PC-3 (cell line): ENCODE results near the gene PCID2. TPM values are rescaled to one million over a fixed set of nuclear protein-coding genes. Genes with fewer than 3 reads are reported as not detected.

Experiments used
- ATAC-seq: fragments of 200-7000 bp; cut with Tn5 transposase; 2 replicates; pipeline ENCODE4 v1.9.1; 2020; ENCODE audit warnings: mild to moderate bottlenecking, moderate library complexity
- BruUV-seq: library from RNA; stranded (reverse); fragments of 400-500 nt; replicated peaks from 2 replicates; lab custom pipeline; 2021; lab: Mats Ljungman, UMichigan
- CTCF ChIA-PET: fragments of 300-600 bp; sonication (Branson Sonifier 250); formaldehyde crosslinking; loops from one replicate; lab custom pipeline; 2022; ENCODE audit warnings: antibody characterized with exemption; lab: Charles Lee
- POLR2A ChIA-PET: fragments of 300-600 bp; sonication (Branson Sonifier 250); formaldehyde crosslinking; loops from one replicate; lab custom pipeline; 2022; ENCODE audit warnings: antibody characterized with exemption; ENCODE audit not compliant: unreplicated experiment; lab: Charles Lee
- DNase-seq: peaks from one replicate; pipeline ENCODE4 v3.0.0-alpha.2; 2015
- H2AFZ ChIP-seq: fragments of 300-600 bp; sonication (generic); 2 replicates; pipeline ENCODE4 v1.6.0; 2016; ENCODE audit warnings: antibody characterized with exemption, low read length
- H3F3A ChIP-seq: fragments of 300-600 bp; sonication (generic); one replicate; pipeline ENCODE4 v1.6.0; 2017; ENCODE audit warnings: antibody characterized with exemption, low read length, control low read depth, mild to moderate bottlenecking; ENCODE audit not compliant: unreplicated experiment
- H3K27ac ChIP-seq: fragments of 300-600 bp; sonication (generic); 2 replicates; pipeline ENCODE4 v1.5.1; 2016; ENCODE audit warnings: mild to moderate bottlenecking, low read length
- H3K27me3 ChIP-seq: fragments of 300-600 bp; sonication (generic); 2 replicates; pipeline ENCODE4 v1.6.1; 2016; ENCODE audit warnings: low read length, mixed read lengths
- H3K36me3 ChIP-seq: fragments of 300-600 bp; sonication (generic); 2 replicates; pipeline ENCODE4 v1.6.1; 2016; ENCODE audit warnings: low read depth, mixed run types, low read length, mixed read lengths
- H3K4me1 ChIP-seq: fragments of 300-600 bp; sonication (generic); 2 replicates; pipeline ENCODE4 v1.5.1; 2016; ENCODE audit warnings: low read length; ENCODE audit not compliant: insufficient read depth
- H3K4me2 ChIP-seq: fragments of 300-600 bp; sonication (generic); 2 replicates; pipeline ENCODE4 v1.6.0; 2016; ENCODE audit warnings: low read length
- H3K4me3 ChIP-seq: fragments of 300-600 bp; sonication (generic); 2 replicates; pipeline ENCODE4 v1.5.1; 2016; ENCODE audit warnings: mild to moderate bottlenecking, low read length, mixed read lengths
- H3K79me2 ChIP-seq: fragments of 300-600 bp; sonication (generic); 2 replicates; pipeline ENCODE4 v1.6.1; 2017; ENCODE audit warnings: low read length, mixed read lengths
- H3K9ac ChIP-seq: fragments of 300-600 bp; sonication (generic); 2 replicates; pipeline ENCODE4 v1.6.0; 2016; ENCODE audit warnings: mild to moderate bottlenecking, low read length
- H3K9me2 ChIP-seq: fragments of 300-600 bp; sonication (generic); replicated peaks from 2 replicates; pipeline ENCODE4 v1.6.1; 2016; ENCODE audit warnings: mixed run types, low read length, mixed read lengths
- H3K9me3 ChIP-seq: fragments of 300-600 bp; sonication (generic); 2 replicates; pipeline ENCODE4 v1.6.1; 2016; ENCODE audit warnings: low read length, mixed read lengths
- H4K20me1 ChIP-seq: fragments of 300-600 bp; sonication (generic); 2 replicates; pipeline ENCODE4 v1.6.1; 2016; ENCODE audit warnings: low read length, mixed read lengths
- EZH2 ChIP-seq: fragments of 300-600 bp; sonication (generic); IDR thresholded peaks from one replicate; pipeline ENCODE4 v1.6.1; 2017; ENCODE audit warnings: antibody characterized with exemption, mild to moderate bottlenecking, low read length; ENCODE audit not compliant: unreplicated experiment
- EZH2phosphoT487 ChIP-seq: fragments of 300-600 bp; sonication (generic); IDR thresholded peaks from 2 replicates; pipeline ENCODE4 v1.6.1; 2018; ENCODE audit warnings: mild to moderate bottlenecking, antibody characterized with exemption, low read length, borderline replicate concordance
- intact Hi-C: fragments of 100-400 bp; cut with micrococcal nuclease; formaldehyde crosslinking; loops from 2 replicates; pipeline ENCODE4 v1.9.0; 2023
- total RNA-seq: library from RNA; depleted of rRNA; stranded (reverse); fragments of >200 nt; gene quantifications from 2 replicates; pipeline ENCODE4 v1.2.3, GENCODE V29; 2014
- TF ChIP-seq, protein P1 (sequence below): fragments of 300-600 bp; sonication (generic); conservative IDR thresholded peaks from 2 replicates; pipeline ENCODE4 v1.5.1; 2017; ENCODE audit warnings: antibody characterized with exemption, low read depth, mild to moderate bottlenecking, low read length

Gene PCID2
- total RNA-seq, 1 experiment from 2014 or later = 39.4 TPM

DNA sequence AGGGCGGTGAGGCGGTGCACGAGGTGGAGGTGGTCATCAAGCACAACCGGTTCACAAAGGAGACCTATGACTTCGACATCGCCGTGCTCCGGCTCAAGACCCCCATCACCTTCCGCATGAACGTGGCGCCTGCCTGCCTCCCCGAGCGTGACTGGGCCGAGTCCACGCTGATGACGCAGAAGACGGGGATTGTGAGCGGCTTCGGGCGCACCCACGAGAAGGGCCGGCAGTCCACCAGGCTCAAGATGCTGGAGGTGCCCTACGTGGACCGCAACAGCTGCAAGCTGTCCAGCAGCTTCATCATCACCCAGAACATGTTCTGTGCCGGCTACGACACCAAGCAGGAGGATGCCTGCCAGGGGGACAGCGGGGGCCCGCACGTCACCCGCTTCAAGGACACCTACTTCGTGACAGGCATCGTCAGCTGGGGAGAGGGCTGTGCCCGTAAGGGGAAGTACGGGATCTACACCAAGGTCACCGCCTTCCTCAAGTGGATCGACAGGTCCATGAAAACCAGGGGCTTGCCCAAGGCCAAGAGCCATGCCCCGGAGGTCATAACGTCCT lies 59.4 kb downstream of the PCID2 start:
- ChIA-PET POLR2A (no interaction called here), CTCF (no interaction called here)
- Histone ChIP-seq H3K9me2 (no peaks in the 10 kb centered on the region), H2AFZ (no peak overlapping the region), H3K9me3 (no peaks in the 10 kb centered on the region), H3K36me3 (no peaks in the 10 kb centered on the region), H3K27me3 (no peaks in the 10 kb centered on the region), H3K79me2 (no peaks in the 10 kb centered on the region), H3K27ac (no peak overlapping the region), H3K9ac (no peak overlapping the region), H3F3A (no peaks in the 10 kb centered on the region), H3K4me3 (no peak overlapping the region), H3K4me2 (no peak overlapping the region), H3K4me1 (peaks cover 12% of the 10 kb centered on the region), H4K20me1 (no peaks in the 10 kb centered on the region)
- no peak for DNase-seq
- TF ChIP-seq EZH2 = no peak
- no peak for TF ChIP-seq EZH2phosphoT487
- TF ChIP-seq, protein P1, sequence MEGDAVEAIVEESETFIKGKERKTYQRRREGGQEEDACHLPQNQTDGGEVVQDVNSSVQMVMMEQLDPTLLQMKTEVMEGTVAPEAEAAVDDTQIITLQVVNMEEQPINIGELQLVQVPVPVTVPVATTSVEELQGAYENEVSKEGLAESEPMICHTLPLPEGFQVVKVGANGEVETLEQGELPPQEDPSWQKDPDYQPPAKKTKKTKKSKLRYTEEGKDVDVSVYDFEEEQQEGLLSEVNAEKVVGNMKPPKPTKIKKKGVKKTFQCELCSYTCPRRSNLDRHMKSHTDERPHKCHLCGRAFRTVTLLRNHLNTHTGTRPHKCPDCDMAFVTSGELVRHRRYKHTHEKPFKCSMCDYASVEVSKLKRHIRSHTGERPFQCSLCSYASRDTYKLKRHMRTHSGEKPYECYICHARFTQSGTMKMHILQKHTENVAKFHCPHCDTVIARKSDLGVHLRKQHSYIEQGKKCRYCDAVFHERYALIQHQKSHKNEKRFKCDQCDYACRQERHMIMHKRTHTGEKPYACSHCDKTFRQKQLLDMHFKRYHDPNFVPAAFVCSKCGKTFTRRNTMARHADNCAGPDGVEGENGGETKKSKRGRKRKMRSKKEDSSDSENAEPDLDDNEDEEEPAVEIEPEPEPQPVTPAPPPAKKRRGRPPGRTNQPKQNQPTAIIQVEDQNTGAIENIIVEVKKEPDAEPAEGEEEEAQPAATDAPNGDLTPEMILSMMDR = no peak
- no peak for ATAC-seq
- intact Hi-C loops = no loop called here
- no TSS peak for BruUV-seq

DNA sequence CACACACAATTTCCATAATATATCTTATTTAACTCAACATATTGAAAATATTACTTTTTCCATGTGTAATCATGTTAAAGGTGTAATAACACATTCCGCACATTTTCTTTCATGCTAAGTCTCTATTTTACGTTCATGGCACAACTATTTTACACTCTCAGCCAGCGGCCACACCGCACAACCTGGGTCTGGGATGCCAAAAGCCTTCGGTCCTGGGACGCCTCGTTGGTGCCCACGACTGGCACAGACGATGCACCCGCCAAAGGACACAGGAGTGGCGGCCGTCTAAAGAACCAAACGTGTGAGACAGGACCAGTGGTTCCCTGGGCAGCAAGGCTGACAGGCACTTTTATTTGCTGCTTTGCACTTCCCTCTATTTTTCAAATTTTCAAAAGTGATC lies 60.1 kb downstream of the PCID2 start:
- H2AFZ ChIP-seq = no peak overlapping the region
- H4K20me1 ChIP-seq = no peaks in the 10 kb centered on the region
- H3K9ac ChIP-seq = no peak overlapping the region
- intact Hi-C loops = no loop called here
- DNase-seq (no peak), ATAC-seq (no peak)
- no peaks in the 10 kb centered on the region for H3K36me3 ChIP-seq
- H3K79me2 ChIP-seq = no peaks in the 10 kb centered on the region
- CTCF ChIA-PET = no interaction called here
- BruUV-seq = no TSS peak
- POLR2A ChIA-PET = no interaction called here
- H3K4me3 ChIP-seq = no peak overlapping the region
- no peaks in the 10 kb centered on the region for H3F3A ChIP-seq
- no peaks in the 10 kb centered on the region for H3K27me3 ChIP-seq
- peaks cover 9% of the 10 kb centered on the region for H3K4me1 ChIP-seq
- no peak overlapping the region for H3K4me2 ChIP-seq
- TF ChIP-seq, protein P1 = no peak
- TF ChIP-seq EZH2phosphoT487 (no peak), EZH2 (no peak)
- no peaks in the 10 kb centered on the region for H3K9me3 ChIP-seq
- H3K27ac ChIP-seq = no peak overlapping the region
- H3K9me2 ChIP-seq = no peaks in the 10 kb centered on the region

DNA sequence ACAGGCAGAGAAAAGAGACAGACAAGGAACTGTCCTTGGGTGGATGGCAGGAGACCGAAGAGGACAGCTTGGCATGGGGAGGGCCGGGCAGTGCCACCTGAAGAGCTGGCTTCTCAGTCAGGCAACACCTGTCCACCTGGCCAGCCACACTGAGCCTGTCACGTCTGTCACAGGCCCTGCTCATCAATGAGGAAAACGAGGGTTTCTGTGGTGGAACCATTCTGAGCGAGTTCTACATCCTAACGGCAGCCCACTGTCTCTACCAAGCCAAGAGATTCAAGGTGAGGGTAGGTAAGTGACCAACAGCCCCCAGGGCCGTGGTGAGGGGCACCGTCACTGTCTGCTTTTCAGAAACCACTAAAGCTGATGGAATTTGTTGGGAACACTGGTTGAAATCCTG lies 61.3 kb downstream of the PCID2 start:
- BruUV-seq = no TSS peak
- no peaks in the 10 kb centered on the region for H3K27me3 ChIP-seq
- no peaks in the 10 kb centered on the region for H3K79me2 ChIP-seq
- no peaks in the 10 kb centered on the region for H3K4me1 ChIP-seq
- ChIA-PET CTCF (no interaction called here), POLR2A (no interaction called here)
- H3F3A ChIP-seq = no peaks in the 10 kb centered on the region
- H3K9me3 ChIP-seq = no peaks in the 10 kb centered on the region
- TF ChIP-seq, protein P1 = no peak
- TF ChIP-seq EZH2phosphoT487 (no peak), EZH2 (no peak)
- H2AFZ ChIP-seq = no peak overlapping the region
- H3K27ac ChIP-seq = no peak overlapping the region
- no peaks in the 10 kb centered on the region for H4K20me1 ChIP-seq
- ATAC-seq (no peak), DNase-seq (no peak)
- no peaks in the 10 kb centered on the region for H3K36me3 ChIP-seq
- no peaks in the 10 kb centered on the region for H3K9me2 ChIP-seq
- no peak overlapping the region for H3K4me3 ChIP-seq
- intact Hi-C loops = no loop called here
- no peak overlapping the region for H3K4me2 ChIP-seq
- no peak overlapping the region for H3K9ac ChIP-seq
